Neural progenitor cell (in vitro differentiated cells): Measurements from ENCODE around the gene ADARB2.

Source experiments
- CTCF ChIP-seq: fragments of 200-600 bp; sonication (generic); IDR thresholded peaks from 2 replicates; pipeline ENCODE4 v1.5.1; 2017; ENCODE audit warnings: antibody characterized with exemption, mild to moderate bottlenecking
- EZH2 ChIP-seq: fragments of 200-600 bp; sonication (generic); IDR thresholded peaks from 2 replicates; pipeline ENCODE4 v1.6.1; 2017; ENCODE audit warnings: antibody characterized with exemption, mild to moderate bottlenecking, moderate library complexity

GRCh38 chr10:1638889-1639419, 98.4 kb downstream of the ADARB2 start:
- TF ChIP-seq CTCF: no peak
- no peak for TF ChIP-seq EZH2
